ENCODE results near the gene DOK7.

- TF ChIP-seq CTCF (IDR thresholded peaks at IDR 0.05) (no peak), POLR2A (IDR thresholded peaks at IDR 0.05) (no peak), EP300 (IDR thresholded peaks at IDR 0.05) (no peak), POLR2AphosphoS5 (IDR thresholded peaks at IDR 0.05) (no peak)
These were observed 23.7 kb downstream of the DOK7 start for GRCh38 chr4:3486541-3487540.
